Stomach (tissue), 4 donors: ENCODE results near the gene FCAMR.
A peak's percentile ranks its signal among the peaks of the same experiment; 100 is the strongest.

Experiments used
- EP300 ChIP-seq: sonication (generic); formaldehyde crosslinking; IDR thresholded peaks from one replicate; pipeline ENCODE4 v1.6.1; 2017; ENCODE audit warnings: antibody characterized with exemption
- POLR2AphosphoS5 ChIP-seq, 3 donors: sonication (generic); formaldehyde crosslinking; IDR thresholded peaks; one replicate each; pipeline ENCODE4 v1.6.1; 2016; ENCODE audit warnings: antibody characterized with exemption in 3 of 3
- TF ChIP-seq, protein P1 (sequence below), 7 experiments: fragments of 450-650 bp in 4 of 7; fragments of 200-600 bp in 3 of 7; sonication (generic) in 3 of 7; IDR thresholded peaks; one replicate each; pipeline ENCODE4 v1.5.1; 2016 to 2019; ENCODE audit warnings: antibody characterized with exemption in 7 of 7, control low read depth in 2 of 7, mild to moderate bottlenecking in 1 of 7

- TF ChIP-seq EP300 (no peak), POLR2AphosphoS5 (IDR thresholded peaks at IDR 0.05) (peak in 2 of 3 donors; percentile 41 to 67)
- TF ChIP-seq, protein P1, sequence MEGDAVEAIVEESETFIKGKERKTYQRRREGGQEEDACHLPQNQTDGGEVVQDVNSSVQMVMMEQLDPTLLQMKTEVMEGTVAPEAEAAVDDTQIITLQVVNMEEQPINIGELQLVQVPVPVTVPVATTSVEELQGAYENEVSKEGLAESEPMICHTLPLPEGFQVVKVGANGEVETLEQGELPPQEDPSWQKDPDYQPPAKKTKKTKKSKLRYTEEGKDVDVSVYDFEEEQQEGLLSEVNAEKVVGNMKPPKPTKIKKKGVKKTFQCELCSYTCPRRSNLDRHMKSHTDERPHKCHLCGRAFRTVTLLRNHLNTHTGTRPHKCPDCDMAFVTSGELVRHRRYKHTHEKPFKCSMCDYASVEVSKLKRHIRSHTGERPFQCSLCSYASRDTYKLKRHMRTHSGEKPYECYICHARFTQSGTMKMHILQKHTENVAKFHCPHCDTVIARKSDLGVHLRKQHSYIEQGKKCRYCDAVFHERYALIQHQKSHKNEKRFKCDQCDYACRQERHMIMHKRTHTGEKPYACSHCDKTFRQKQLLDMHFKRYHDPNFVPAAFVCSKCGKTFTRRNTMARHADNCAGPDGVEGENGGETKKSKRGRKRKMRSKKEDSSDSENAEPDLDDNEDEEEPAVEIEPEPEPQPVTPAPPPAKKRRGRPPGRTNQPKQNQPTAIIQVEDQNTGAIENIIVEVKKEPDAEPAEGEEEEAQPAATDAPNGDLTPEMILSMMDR (IDR thresholded peaks at IDR 0.05): peak in 6 of 7 experiments; percentile 14 to 91 (median 86)
These were observed 57.7 kb downstream of the FCAMR start for GRCh38 chr1:206912445-206913095.
